Stimulated activated CD4-positive, alpha-beta T cell treated with anti-CD3 and anti-CD28 coated beads, Interleukin-15, amount 100 ng/mL, for 1 hour (primary cell): Measurements from ENCODE around the gene ATP2B3.

Experiments used
- DNase-seq, 2 donors: peaks; one replicate each; pipeline ENCODE4 v3.0.0-alpha.2; 2020; ENCODE audit warnings: low read depth in 1 of 2, low spot score in 1 of 2

ATP2B3 gene

DNA sequence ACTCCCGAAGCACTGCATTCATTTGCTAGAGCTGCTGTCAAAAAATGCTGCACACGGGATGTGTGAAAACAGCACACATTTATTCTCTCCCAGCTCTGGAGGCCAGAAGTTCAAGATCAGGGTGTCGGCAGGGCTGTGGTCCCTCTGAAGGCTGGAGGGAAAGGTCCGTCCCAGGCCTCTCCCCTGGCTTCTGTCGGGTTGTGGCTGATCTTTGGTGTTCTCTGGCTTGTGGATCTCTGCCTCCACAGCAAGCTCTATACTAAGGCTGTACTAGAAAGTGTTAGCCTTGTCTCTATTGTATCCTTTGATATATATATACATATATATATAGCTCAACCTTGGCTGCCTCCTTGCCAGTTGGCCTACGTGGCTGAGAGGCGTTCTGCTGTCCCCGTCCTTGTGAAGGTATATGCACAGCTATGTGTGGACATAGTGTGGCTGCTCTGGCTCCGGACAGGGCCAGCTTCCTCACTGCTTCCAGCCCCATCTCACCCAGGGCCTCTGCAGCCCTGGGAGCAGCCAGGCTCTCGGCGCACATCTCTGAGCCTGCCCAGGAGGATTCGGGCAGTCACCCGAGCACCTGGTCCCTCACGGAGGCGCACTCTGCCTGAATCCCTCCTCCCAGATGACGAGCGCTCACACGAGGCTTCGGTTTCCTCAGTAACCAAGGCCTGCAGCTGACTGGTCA, 114.6 kb downstream of the ATP2B3 start:
- no peak for DNase-seq
